PC-9 (cell line): ENCODE data around the gene ESPNL. TPM values are rescaled to one million over a fixed set of nuclear protein-coding genes. Genes with fewer than 3 reads are reported as not detected.

Experiments
- BruUV-seq: library from RNA; stranded (reverse); fragments of 400-500 nt; replicated peaks from 2 replicates; lab custom pipeline; 2021; lab: Mats Ljungman, UMichigan
- CTCF ChIA-PET: fragments of 300-600 bp; sonication (Branson Sonifier 250); formaldehyde crosslinking; loops from one replicate; lab custom pipeline; 2022; ENCODE audit warnings: antibody characterized with exemption; lab: Charles Lee
- POLR2A ChIA-PET: fragments of 300-600 bp; sonication (Branson Sonifier 250); formaldehyde crosslinking; loops from one replicate; lab custom pipeline; 2022; ENCODE audit warnings: antibody characterized with exemption; ENCODE audit not compliant: unreplicated experiment; lab: Charles Lee
- DNase-seq, 2 experiments: peaks; one replicate each; pipeline versions ENCODE4 v3.0.0 to v3.0.0-alpha.2; 2015 to 2022; ENCODE audit warnings: mixed read lengths in 1 of 2
- H2AFZ ChIP-seq: fragments of 200-600 bp; sonication (generic); 2 replicates; pipeline ENCODE4 v1.8.1; 2017; ENCODE audit warnings: antibody characterized with exemption
- H3F3A ChIP-seq: fragments of 200-600 bp; sonication (generic); 2 replicates; pipeline ENCODE4 v1.8.1; 2017; ENCODE audit warnings: antibody characterized with exemption, mild to moderate bottlenecking, low read depth; ENCODE audit not compliant: insufficient read depth
- H3K27ac ChIP-seq: fragments of 200-600 bp; sonication (generic); 2 replicates; pipeline ENCODE4 v1.6.1; 2016; ENCODE audit warnings: mixed run types
- H3K27me3 ChIP-seq: fragments of 200-600 bp; sonication (generic); 2 replicates; pipeline ENCODE4 v1.6.1; 2016; ENCODE audit warnings: low read depth, mixed run types; ENCODE audit not compliant: insufficient read depth
- H3K36me3 ChIP-seq: fragments of 200-600 bp; sonication (generic); 2 replicates; pipeline ENCODE4 v1.6.1; 2016; ENCODE audit warnings: low read depth, mixed run types
- H3K4me1 ChIP-seq: fragments of 200-600 bp; sonication (generic); replicated peaks from 2 replicates; pipeline ENCODE4 v1.6.1; 2016; ENCODE audit warnings: mixed run types; ENCODE audit not compliant: insufficient read depth
- H3K4me2 ChIP-seq: fragments of 200-600 bp; sonication (generic); 2 replicates; pipeline ENCODE4 v1.6.1; 2017; ENCODE audit warnings: mixed run types
- H3K4me3 ChIP-seq: fragments of 200-600 bp; sonication (generic); 2 replicates; pipeline ENCODE4 v1.6.1; 2016; ENCODE audit warnings: mixed run types
- H3K79me2 ChIP-seq: fragments of 200-600 bp; sonication (generic); 2 replicates; pipeline ENCODE4 v1.6.1; 2017; ENCODE audit warnings: low read depth, mixed run types
- H3K9me2 ChIP-seq: fragments of 200-600 bp; sonication (generic); 2 replicates; pipeline ENCODE4 v1.8.1; 2017; ENCODE audit warnings: mild to moderate bottlenecking; ENCODE audit not compliant: insufficient read depth
- H3K9me3 ChIP-seq: fragments of 200-600 bp; sonication (generic); 2 replicates; pipeline ENCODE4 v1.8.1; 2016; ENCODE audit warnings: low read depth; ENCODE audit not compliant: insufficient read depth
- H4K20me1 ChIP-seq: fragments of 200-600 bp; sonication (generic); 2 replicates; pipeline ENCODE4 v1.8.1; 2017; ENCODE audit not compliant: insufficient read depth
- EZH2 ChIP-seq: fragments of 200-600 bp; sonication (generic); IDR thresholded peaks from 2 replicates; pipeline ENCODE4 v1.8.0; 2017; ENCODE audit warnings: antibody characterized with exemption, low read depth
- intact Hi-C: fragments of 100-400 bp; cut with micrococcal nuclease; formaldehyde crosslinking; loops from one replicate; pipeline ENCODE4 v1.10.0; 2022; ENCODE audit not compliant: unreplicated experiment
- total RNA-seq: library from RNA; stranded (reverse); gene quantifications from 2 replicates; pipeline ENCODE4 v1.2.3, GENCODE V29; 2021
- TF ChIP-seq, protein P1 (sequence below): fragments of 200-600 bp; sonication (generic); conservative IDR thresholded peaks from 2 replicates; pipeline ENCODE4 v1.6.1; 2017; ENCODE audit warnings: mixed run types, antibody characterized with exemption, mild to moderate bottlenecking, moderate library complexity

The ESPNL gene
- total RNA-seq, 1 experiment from 2014 or later = 1.1 TPM

DNA sequence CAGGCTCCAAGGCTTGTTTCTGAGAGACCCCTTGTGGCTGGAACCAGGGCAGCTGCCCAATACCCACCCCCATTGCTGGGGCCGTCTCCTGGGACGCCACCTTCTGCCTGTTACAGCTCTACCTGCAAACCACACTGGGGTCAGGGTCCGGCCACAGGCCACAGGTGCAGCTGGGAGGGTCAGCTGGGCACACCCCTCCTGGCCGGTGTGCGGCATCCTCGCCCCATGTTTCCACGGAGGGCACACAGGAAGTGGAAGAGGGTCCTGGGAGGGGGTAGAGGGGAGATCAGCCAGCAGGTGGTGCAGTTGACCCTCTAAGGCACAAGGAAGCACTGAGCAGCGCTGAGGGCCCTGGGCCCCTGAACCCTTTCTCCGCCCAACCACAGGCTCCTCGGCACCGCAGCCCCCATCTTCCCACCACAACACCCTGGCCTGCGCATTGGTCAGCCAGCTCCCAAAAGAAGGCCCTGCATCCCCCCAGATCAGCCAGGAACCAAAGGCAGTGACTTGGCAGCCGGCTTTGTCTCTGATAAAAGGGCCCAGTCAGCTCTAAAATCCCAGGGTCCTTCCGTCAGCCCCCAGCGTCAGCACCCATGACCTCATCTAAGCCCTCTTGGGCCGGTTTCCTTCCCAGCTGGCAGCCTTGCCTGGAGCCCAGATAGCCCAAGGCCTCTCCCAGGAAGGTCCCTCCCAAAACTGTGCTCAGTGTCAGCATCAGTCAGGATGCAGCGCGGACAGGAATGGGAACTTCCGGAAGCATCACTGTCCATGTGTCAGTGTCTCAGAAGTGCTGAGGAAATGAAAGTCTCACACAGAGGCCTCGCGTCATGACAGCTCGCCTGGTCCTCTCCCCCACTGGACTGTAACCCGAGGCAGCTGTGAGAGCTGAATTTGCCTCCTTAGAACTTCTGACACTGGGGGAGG lies 60.3 kb downstream of the ESPNL start:
- Histone ChIP-seq H3K79me2 (no peaks in the 10 kb centered on the region), H3K27me3 (no peaks in the 10 kb centered on the region), H3K27ac (no peak overlapping the region), H4K20me1 (no peaks in the 10 kb centered on the region), H3K4me3 (no peak overlapping the region), H3K4me1 (peaks cover 5% of the 10 kb centered on the region; the same call in 1 of the 2 replicates), H3F3A (no peaks in the 10 kb centered on the region; the same call in 1 of the 2 replicates), H3K36me3 (no peaks in the 10 kb centered on the region), H3K4me2 (0 out of 2 replicates have a peak overlapping the region, but pooled peaks have one; percentile 99), H2AFZ (no peak overlapping the region), H3K9me2 (no peaks in the 10 kb centered on the region), H3K9me3 (no peaks in the 10 kb centered on the region)
- POLR2A ChIA-PET = interaction anchor here (0.6 kb wide), 1 partner anchor 17 kb away, joined by 3 read pairs; no protein-coding TSS in a partner anchor
- DNase-seq = no peak
- intact Hi-C loops = no loop called here
- BruUV-seq = no TSS peak
- TF ChIP-seq, protein P1, sequence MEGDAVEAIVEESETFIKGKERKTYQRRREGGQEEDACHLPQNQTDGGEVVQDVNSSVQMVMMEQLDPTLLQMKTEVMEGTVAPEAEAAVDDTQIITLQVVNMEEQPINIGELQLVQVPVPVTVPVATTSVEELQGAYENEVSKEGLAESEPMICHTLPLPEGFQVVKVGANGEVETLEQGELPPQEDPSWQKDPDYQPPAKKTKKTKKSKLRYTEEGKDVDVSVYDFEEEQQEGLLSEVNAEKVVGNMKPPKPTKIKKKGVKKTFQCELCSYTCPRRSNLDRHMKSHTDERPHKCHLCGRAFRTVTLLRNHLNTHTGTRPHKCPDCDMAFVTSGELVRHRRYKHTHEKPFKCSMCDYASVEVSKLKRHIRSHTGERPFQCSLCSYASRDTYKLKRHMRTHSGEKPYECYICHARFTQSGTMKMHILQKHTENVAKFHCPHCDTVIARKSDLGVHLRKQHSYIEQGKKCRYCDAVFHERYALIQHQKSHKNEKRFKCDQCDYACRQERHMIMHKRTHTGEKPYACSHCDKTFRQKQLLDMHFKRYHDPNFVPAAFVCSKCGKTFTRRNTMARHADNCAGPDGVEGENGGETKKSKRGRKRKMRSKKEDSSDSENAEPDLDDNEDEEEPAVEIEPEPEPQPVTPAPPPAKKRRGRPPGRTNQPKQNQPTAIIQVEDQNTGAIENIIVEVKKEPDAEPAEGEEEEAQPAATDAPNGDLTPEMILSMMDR = peak; percentile 28; the same call in 1 of the 2 replicates
- no peak for TF ChIP-seq EZH2
- CTCF ChIA-PET = no interaction called here

DNA sequence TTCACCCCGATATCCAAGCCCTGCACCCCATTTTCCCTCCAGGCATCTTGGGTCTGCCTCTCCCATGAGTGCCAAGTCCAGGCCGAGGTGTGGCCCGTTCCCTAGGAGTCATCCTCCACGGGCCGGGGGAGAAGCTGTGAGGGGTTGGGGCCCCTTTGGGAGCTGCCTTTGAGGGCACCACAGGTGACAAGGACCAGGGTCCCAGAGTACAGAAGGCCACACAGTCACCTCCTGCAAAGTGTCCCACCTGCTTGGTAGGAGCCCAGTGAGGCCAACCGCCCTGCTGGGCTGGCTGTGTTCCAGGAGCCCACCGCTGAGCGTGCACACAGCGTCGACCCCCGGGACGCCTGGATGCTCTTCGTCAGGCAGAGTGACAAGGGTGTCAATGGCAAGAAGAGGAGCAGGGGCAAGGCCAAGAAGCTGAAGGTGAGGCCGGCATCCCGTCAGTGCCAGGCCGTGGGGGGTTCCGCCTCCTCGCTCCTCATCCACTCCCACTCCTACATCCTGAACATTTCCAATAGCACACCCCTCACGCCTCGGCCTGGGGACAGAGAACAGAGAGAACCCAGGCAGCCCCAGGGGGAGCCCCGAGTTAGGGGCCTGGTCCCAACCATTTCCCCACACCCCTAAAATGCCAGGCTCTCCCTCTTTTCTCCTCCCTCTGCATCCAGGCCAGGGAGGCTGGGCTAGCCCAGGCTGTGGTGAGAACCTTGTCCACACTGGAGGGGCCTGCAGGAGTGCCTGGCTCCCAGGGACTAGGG lies 61.3 kb downstream of the ESPNL start:
- H3K9me3 ChIP-seq = no peaks in the 10 kb centered on the region
- no peaks in the 10 kb centered on the region for H3K79me2 ChIP-seq
- no peak overlapping the region for H3K4me3 ChIP-seq
- H4K20me1 ChIP-seq = no peaks in the 10 kb centered on the region
- no peak overlapping the region for H3K4me2 ChIP-seq
- no TSS peak for BruUV-seq
- intact Hi-C loops = no loop called here
- peaks cover 7% of the 10 kb centered on the region; the same call in 1 of the 2 replicates for H3F3A ChIP-seq
- no peak overlapping the region for H2AFZ ChIP-seq
- no peak for DNase-seq
- no peaks in the 10 kb centered on the region for H3K9me2 ChIP-seq
- TF ChIP-seq, protein P1 = no peak
- no peak for TF ChIP-seq EZH2
- H3K27me3 ChIP-seq = no peaks in the 10 kb centered on the region
- H3K27ac ChIP-seq = no peak overlapping the region
- H3K4me1 ChIP-seq = peaks cover 5% of the 10 kb centered on the region; the same call in 1 of the 2 replicates
- CTCF ChIA-PET = interaction anchor here (0.6 kb wide), 1 partner anchor 295 kb away, joined by 3 read pairs; no protein-coding TSS in a partner anchor
- H3K36me3 ChIP-seq = no peaks in the 10 kb centered on the region
- POLR2A ChIA-PET = interaction anchor here (0.6 kb wide), 1 partner anchor 396 kb away, joined by 4 read pairs; no protein-coding TSS in a partner anchor

DNA sequence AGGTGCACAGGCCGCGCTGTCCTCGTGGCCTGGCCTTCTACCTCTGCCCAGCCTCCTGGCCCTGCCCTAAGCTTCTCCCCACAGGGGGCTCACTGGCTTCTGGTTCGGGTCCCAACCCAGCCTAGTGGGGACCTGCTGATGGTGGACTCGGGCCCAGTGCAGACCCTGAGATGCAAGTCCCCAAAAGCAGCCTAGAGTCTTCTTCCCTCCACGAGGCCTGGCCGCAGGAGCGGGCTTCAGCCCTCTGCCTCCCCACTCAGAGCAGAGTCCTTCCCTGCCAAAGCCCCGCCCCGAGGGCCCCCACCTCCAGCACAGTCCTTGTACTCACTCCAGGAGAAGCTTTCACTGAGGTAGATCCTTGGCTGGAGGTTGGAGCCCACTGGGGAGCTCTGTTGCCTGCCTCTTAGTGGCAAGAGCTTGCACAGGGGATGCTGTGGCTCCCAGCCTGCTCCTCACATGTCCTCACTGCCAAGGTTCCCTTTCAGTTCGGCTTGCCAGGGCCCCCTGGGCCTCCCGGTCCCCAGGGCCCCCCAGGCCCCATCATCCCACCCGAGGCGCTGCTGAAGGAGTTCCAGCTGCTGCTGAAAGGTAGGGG lies 62.2 kb downstream of the ESPNL start:
- H2AFZ ChIP-seq = no peak overlapping the region
- H3K4me1 ChIP-seq = peaks cover 5% of the 10 kb centered on the region; the same call in 1 of the 2 replicates
- no peaks in the 10 kb centered on the region for H3K36me3 ChIP-seq
- peaks cover 7% of the 10 kb centered on the region; the same call in 1 of the 2 replicates for H3F3A ChIP-seq
- no peaks in the 10 kb centered on the region for H3K79me2 ChIP-seq
- POLR2A ChIA-PET = interaction anchor here (0.6 kb wide), 1 partner anchor 395 kb away, joined by 4 read pairs; no protein-coding TSS in a partner anchor
- no peak for DNase-seq
- no peaks in the 10 kb centered on the region for H4K20me1 ChIP-seq
- H3K9me3 ChIP-seq = no peaks in the 10 kb centered on the region
- no peaks in the 10 kb centered on the region for H3K27me3 ChIP-seq
- no peaks in the 10 kb centered on the region for H3K9me2 ChIP-seq
- H3K4me3 ChIP-seq = no peak overlapping the region
- TF ChIP-seq, protein P1 = no peak
- no peak for TF ChIP-seq EZH2
- no peak overlapping the region for H3K27ac ChIP-seq
- no peak overlapping the region for H3K4me2 ChIP-seq
- intact Hi-C loops = no loop called here
- BruUV-seq = no TSS peak
- CTCF ChIA-PET = interaction anchor here (0.6 kb wide), 1 partner anchor 296 kb away, joined by 3 read pairs; no protein-coding TSS in a partner anchor
